HepG2 (cell line): ENCODE measurements around the gene LIPA. TPM values are rescaled to one million over a fixed set of nuclear protein-coding genes. Genes with fewer than 3 reads are reported as not detected.

Experiments
- BORCS8-MEF2B ChIP-seq: sonication (generic); formaldehyde crosslinking; IDR thresholded peaks from 2 replicates; pipeline ENCODE4 v1.8.0; 2022; ENCODE audit warnings: mild to moderate bottlenecking, missing genetic modification reagents
- CTCF ChIP-seq: sonication (generic); formaldehyde crosslinking; IDR thresholded peaks from 2 replicates; pipeline ENCODE4 v1.5.0; 2020; ENCODE audit warnings: mild to moderate bottlenecking, missing genetic modification reagents, moderate library complexity
- ERF ChIP-seq: IDR thresholded peaks from 2 replicates; pipeline ENCODE4 v1.6.1; 2018; ENCODE audit warnings: missing biosample characterization, missing genetic modification reagents
- FIP1L1 ChIP-seq: fragments of 200-400 bp; formaldehyde crosslinking; IDR thresholded peaks from 2 replicates; pipeline ENCODE4 v1.6.1; 2018; ENCODE audit warnings: low read depth, mild to moderate bottlenecking, low read length, moderate library complexity, borderline replicate concordance; ENCODE audit not compliant: insufficient read depth
- FOSL2 ChIP-seq: sonication (generic); formaldehyde crosslinking; IDR thresholded peaks from 2 replicates; pipeline ENCODE4 v1.4.0; 2020; ENCODE audit warnings: missing genetic modification reagents
- GTF2F1 ChIP-seq: fragments of 150-350 bp; IDR thresholded peaks from 2 replicates; pipeline ENCODE4 v1.6.1; 2014; ENCODE audit warnings: low read length
- HINFP ChIP-seq: sonication (generic); formaldehyde crosslinking; IDR thresholded peaks from 2 replicates; pipeline ENCODE4 v1.4.0; 2020; ENCODE audit warnings: low read depth, mild to moderate bottlenecking, missing genetic modification reagents
- HNRNPK ChIP-seq: fragments of 200-400 bp; formaldehyde crosslinking; IDR thresholded peaks from 2 replicates; pipeline ENCODE4 v1.6.1; 2018; ENCODE audit warnings: low read length, low read depth, moderate library complexity, mild to moderate bottlenecking; ENCODE audit not compliant: poor library complexity, severe bottlenecking
- HOXD1 ChIP-seq: sonication (generic); formaldehyde crosslinking; IDR thresholded peaks from 2 replicates; pipeline ENCODE4 v1.5.0; 2020; ENCODE audit warnings: missing genetic modification reagents
- MEIS2 ChIP-seq: sonication (generic); formaldehyde crosslinking; IDR thresholded peaks from 2 replicates; pipeline ENCODE4 v1.9.0; 2021; ENCODE audit warnings: mild to moderate bottlenecking, missing genetic modification reagents
- NFIC ChIP-seq: IDR thresholded peaks from 2 replicates; pipeline ENCODE4 v1.6.1; 2012; ENCODE audit warnings: mild to moderate bottlenecking, low read length, inconsistent platforms
- NR2F2 ChIP-seq: IDR thresholded peaks from 2 replicates; pipeline ENCODE4 v1.6.1; 2012; ENCODE audit warnings: low read depth, inconsistent platforms, borderline replicate concordance
- RARA ChIP-seq: IDR thresholded peaks from 2 replicates; pipeline ENCODE4 v1.6.1; 2016; ENCODE audit warnings: missing genetic modification reagents, missing compliant biosample characterization
- SAP130 ChIP-seq: IDR thresholded peaks from 2 replicates; pipeline ENCODE4 v1.6.1; 2016; ENCODE audit warnings: low read depth
- SETDB1 ChIP-seq: sonication (generic); formaldehyde crosslinking; IDR thresholded peaks from 2 replicates; pipeline ENCODE4 v1.5.1; 2020; ENCODE audit warnings: missing genetic modification reagents, mild to moderate bottlenecking, borderline replicate concordance
- TCF7 ChIP-seq: sonication (generic); IDR thresholded peaks from 2 replicates; pipeline ENCODE4 v1.6.1; 2016; ENCODE audit warnings: antibody characterized with exemption, low read depth
- TGIF2 ChIP-seq: IDR thresholded peaks from 2 replicates; pipeline ENCODE4 v1.6.1; 2016; ENCODE audit warnings: control low read depth, missing compliant biosample characterization
- ZBTB34 ChIP-seq: sonication (generic); formaldehyde crosslinking; IDR thresholded peaks from 2 replicates; pipeline ENCODE4 v1.8.0; 2022; ENCODE audit warnings: mild to moderate bottlenecking, missing genetic modification reagents
- ZNF331 ChIP-seq: sonication (generic); formaldehyde crosslinking; IDR thresholded peaks from 2 replicates; pipeline ENCODE4 v1.4.0; 2020; ENCODE audit warnings: missing genetic modification reagents
- ZNF546 ChIP-seq: sonication (generic); formaldehyde crosslinking; conservative IDR thresholded peaks from 2 replicates; pipeline ENCODE4 v1.8.1; 2023; ENCODE audit warnings: mild to moderate bottlenecking, missing genetic modification reagents
- ZNF564 ChIP-seq: sonication (generic); formaldehyde crosslinking; IDR thresholded peaks from 2 replicates; pipeline ENCODE4 v1.8.1; 2023; ENCODE audit warnings: mild to moderate bottlenecking, missing genetic modification reagents
- ZNF775 ChIP-seq: sonication (generic); formaldehyde crosslinking; IDR thresholded peaks from 2 replicates; pipeline ENCODE4 v1.4.0; 2020; ENCODE audit warnings: missing genetic modification reagents, mild to moderate bottlenecking, moderate library complexity, borderline replicate concordance
- ZNF780A ChIP-seq: sonication (generic); formaldehyde crosslinking; IDR thresholded peaks from 2 replicates; pipeline ENCODE4 v1.8.0; 2022; ENCODE audit warnings: mild to moderate bottlenecking, missing genetic modification reagents, moderate library complexity
- polyA plus RNA-seq, 8 experiments: library from polyadenylated mRNA; depleted of rRNA in 3 of 8; stranded (reverse) in 7 of 8; unstranded in 1 of 8; fragments of >200 nt; fragmentation: Illumina TruSeq in 4 of 8; extraction: Trizol in 4 of 8; gene quantifications; 2 replicates each; pipeline versions ENCODE4 v1.2.1 to v1.2.3, GENCODE V29; 2011 to 2016; ENCODE audit warnings: low read depth in 4 of 8, missing spikeins in 1 of 8, mixed read lengths in 1 of 8; ENCODE audit not compliant: insufficient read depth in 1 of 8
- total RNA-seq, 5 experiments: library from RNA; depleted of rRNA; stranded (reverse); fragments of >200 nt; fragmentation: Illumina TruSeq; extraction: Trizol; gene quantifications; 2 replicates each; pipeline ENCODE4 v1.2.3, GENCODE V29; 2016; ENCODE audit warnings: low read depth in 1 of 5
- TF ChIP-seq, protein P1 (sequence below): sonication (generic); formaldehyde crosslinking; conservative IDR thresholded peaks from 2 replicates; pipeline ENCODE4 v1.4.0; 2020; ENCODE audit warnings: missing genetic modification reagents

The LIPA gene
- total and polyA plus RNA-seq, 2 of the 13 experiments (the other 11 are each of a cell fraction or from before 2014, with no cell fraction given) = 57.1 to 79.5 TPM

DNA sequence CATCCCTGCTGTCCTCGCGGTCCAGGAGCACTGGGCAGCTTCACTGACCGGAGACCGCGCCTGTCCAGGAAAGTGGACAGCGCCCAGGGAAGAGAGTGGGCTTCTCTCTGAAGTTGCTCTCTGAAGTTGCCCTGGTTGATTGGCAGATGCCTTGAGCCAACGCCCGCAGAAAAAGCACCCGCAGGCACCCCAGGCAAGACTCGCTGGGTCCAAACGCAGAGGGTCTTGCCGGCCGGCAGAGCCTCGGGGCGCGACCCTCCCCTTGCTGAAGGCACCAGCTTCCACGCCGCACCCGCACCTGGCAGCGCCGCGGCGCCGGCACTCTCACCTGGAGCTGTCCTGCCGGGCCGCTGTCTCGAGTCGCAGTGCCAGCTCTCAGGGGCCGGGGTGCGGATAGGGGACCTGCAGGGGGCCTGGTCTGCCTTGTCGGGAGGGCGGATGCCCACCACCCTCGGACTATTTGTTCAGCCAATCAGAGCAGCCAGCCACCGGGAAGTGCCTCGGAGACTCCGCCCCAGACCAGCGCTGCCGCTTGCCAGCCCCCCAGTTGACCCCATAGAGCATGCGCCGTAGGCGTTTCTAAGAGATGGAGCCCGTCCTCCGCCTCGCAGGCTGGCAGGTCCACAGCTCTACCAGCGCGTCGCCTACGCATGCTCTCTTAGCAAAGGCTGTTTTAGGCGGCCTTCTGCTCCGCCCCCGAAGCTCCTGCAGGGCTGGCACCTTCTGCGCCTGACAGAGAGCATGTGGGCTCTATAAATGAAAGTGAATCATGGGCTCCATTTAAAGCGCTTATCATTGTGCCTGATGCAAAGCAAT, at the start of gene LIPA (continued):
- TF ChIP-seq BORCS8-MEF2B (CRISPR knock-in tag) (0 out of 2 replicates have a peak, but pooled peaks have one; percentile 40), SETDB1 (no peak), FOSL2 (no peak), ZNF331 (0 out of 2 replicates have a peak, but pooled peaks have one; percentile 26), TGIF2 (CRISPR knock-in tag) (0 out of 2 replicates have a peak, but pooled peaks have one; percentile 17), ZBTB34 (CRISPR knock-in tag) (no peak), RARA (CRISPR knock-in tag) (no peak; the same call in 1 of the 2 replicates), ZNF546 (CRISPR knock-in tag) (no peak), FIP1L1 (0 out of 2 replicates have a peak, but pooled peaks have one; percentile 32), TCF7 (no peak), SAP130 (CRISPR knock-in tag) (peak; percentile 65), HINFP (CRISPR knock-in tag) (peak; percentile 24; the same call in 1 of the 2 replicates), MEIS2 (CRISPR knock-in tag) (no peak; the same call in 1 of the 2 replicates), ZNF564 (CRISPR knock-in tag) (no peak), CTCF (CRISPR knock-in tag) (peak; percentile 31), HNRNPK (no peak), ZNF775 (no peak), ZNF780A (peak; percentile 96; the same call in 1 of the 2 replicates), HOXD1 (CRISPR knock-in tag) (no peak), GTF2F1 (no peak), NR2F2 (no peak), ERF (peak; percentile 29), NFIC (no peak)
- TF ChIP-seq, protein P1, sequence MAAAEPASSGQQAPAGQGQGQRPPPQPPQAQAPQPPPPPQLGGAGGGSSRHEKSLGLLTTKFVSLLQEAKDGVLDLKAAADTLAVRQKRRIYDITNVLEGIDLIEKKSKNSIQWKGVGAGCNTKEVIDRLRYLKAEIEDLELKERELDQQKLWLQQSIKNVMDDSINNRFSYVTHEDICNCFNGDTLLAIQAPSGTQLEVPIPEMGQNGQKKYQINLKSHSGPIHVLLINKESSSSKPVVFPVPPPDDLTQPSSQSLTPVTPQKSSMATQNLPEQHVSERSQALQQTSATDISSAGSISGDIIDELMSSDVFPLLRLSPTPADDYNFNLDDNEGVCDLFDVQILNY = no peak
